GM23338 (cell line): ENCODE results near the gene HK2. TPM values are rescaled to one million over a fixed set of nuclear protein-coding genes. Genes with fewer than 3 reads are reported as not detected.

Experiments used
- CREB1 ChIP-seq: fragments of 250-450 bp; sonication (Bioruptor Pico); IDR thresholded peaks from 2 replicates; pipeline ENCODE4 v1.5.0; 2020; ENCODE audit warnings: low read depth, mild to moderate bottlenecking, moderate library complexity
- EZH2 ChIP-seq: fragments of 200-600 bp; sonication (generic); IDR thresholded peaks from one replicate; pipeline ENCODE4 v1.8.0; 2017; ENCODE audit warnings: antibody characterized with exemption, mild to moderate bottlenecking, low read depth; ENCODE audit not compliant: unreplicated experiment
- EZH2phosphoT487 ChIP-seq: fragments of 200-600 bp; sonication (generic); IDR thresholded peaks from one replicate; pipeline ENCODE4 v1.8.1; 2018; ENCODE audit warnings: antibody characterized with exemption; ENCODE audit not compliant: unreplicated experiment
- JUNB ChIP-seq: IDR thresholded peaks from one replicate; pipeline ENCODE4 v1.6.1; 2016; ENCODE audit warnings: antibody characterized with exemption; ENCODE audit not compliant: unreplicated experiment
- NANOG ChIP-seq: IDR thresholded peaks from 2 replicates; pipeline ENCODE4 v1.6.1; 2016; ENCODE audit warnings: antibody characterized with exemption, borderline replicate concordance
- POLR2AphosphoS5 ChIP-seq: IDR thresholded peaks from 2 replicates; pipeline ENCODE4 v1.6.1; 2016; ENCODE audit warnings: antibody characterized with exemption, low read depth
- STAT1 ChIP-seq: IDR thresholded peaks from one replicate; pipeline ENCODE4 v1.6.1; 2016; ENCODE audit warnings: antibody characterized with exemption; ENCODE audit not compliant: unreplicated experiment
- ZNF331 ChIP-seq: fragments of 250-450 bp; sonication (Bioruptor Pico); IDR thresholded peaks from 2 replicates; pipeline ENCODE4 v1.5.0; 2020; ENCODE audit warnings: low read depth, mild to moderate bottlenecking, moderate library complexity
- polyA plus RNA-seq: library from polyadenylated mRNA; unstranded; fragments of >200 nt; fragmentation: Nextera tagmentation; extraction: Ambion mirVana; gene quantifications from 2 replicates; pipeline ENCODE4 v1.2.1, GENCODE V29; 2016
- total RNA-seq: library from RNA; depleted of rRNA; stranded (reverse); fragments of >200 nt; shearing (Covaris generic); gene quantifications from 2 replicates; pipeline ENCODE4 v1.2.3, GENCODE V29; 2014
- TF ChIP-seq, protein P1 (sequence below): fragments of 250-450 bp; sonication (Bioruptor Pico); IDR thresholded peaks from 2 replicates; pipeline ENCODE4 v1.5.0; 2020; ENCODE audit warnings: mild to moderate bottlenecking, moderate library complexity
- TF ChIP-seq, protein P2 (sequence below): IDR thresholded peaks from one replicate; pipeline ENCODE4 v1.6.1; 2018; ENCODE audit warnings: antibody characterized with exemption; ENCODE audit not compliant: unreplicated experiment
- TF ChIP-seq, protein P3 (sequence below), 2 experiments: fragments of 200-600 bp in 1 of 2; sonication (generic) in 1 of 2; conservative IDR thresholded peaks; 2 replicates each; pipeline versions ENCODE4 v1.5.1 to v1.6.1; 2016 to 2017; ENCODE audit warnings: antibody characterized with exemption in 2 of 2, low read depth in 2 of 2, mild to moderate bottlenecking in 2 of 2, moderate library complexity in 1 of 2

The HK2 gene
- total and polyA plus RNA-seq, 2 experiments from 2014 or later, result 23.2 to 54.7 TPM

DNA sequence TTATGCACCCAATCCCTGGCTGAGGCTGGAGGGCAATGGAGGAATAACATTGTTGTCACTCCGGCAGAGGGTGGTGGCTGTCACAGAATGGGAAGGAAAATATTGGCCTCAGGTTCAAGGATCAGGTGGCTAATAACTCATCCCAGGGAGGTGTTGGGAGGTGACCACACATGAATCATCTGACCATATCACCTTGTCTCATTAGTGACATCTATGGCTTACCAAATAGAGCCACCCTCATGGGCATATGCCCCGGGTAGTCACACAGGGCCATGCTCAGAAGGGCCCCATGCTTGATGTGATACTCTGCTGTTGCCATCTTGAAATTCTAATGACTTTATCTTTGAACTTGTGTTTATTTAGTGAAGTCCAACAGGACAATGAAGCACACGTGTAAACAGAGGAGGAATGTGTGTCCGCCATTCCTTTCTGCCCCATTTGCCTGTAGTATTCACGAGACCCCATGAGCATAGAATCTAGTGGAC is 27.5 kb upstream of the HK2 start (continued):
- TF ChIP-seq, protein P1, sequence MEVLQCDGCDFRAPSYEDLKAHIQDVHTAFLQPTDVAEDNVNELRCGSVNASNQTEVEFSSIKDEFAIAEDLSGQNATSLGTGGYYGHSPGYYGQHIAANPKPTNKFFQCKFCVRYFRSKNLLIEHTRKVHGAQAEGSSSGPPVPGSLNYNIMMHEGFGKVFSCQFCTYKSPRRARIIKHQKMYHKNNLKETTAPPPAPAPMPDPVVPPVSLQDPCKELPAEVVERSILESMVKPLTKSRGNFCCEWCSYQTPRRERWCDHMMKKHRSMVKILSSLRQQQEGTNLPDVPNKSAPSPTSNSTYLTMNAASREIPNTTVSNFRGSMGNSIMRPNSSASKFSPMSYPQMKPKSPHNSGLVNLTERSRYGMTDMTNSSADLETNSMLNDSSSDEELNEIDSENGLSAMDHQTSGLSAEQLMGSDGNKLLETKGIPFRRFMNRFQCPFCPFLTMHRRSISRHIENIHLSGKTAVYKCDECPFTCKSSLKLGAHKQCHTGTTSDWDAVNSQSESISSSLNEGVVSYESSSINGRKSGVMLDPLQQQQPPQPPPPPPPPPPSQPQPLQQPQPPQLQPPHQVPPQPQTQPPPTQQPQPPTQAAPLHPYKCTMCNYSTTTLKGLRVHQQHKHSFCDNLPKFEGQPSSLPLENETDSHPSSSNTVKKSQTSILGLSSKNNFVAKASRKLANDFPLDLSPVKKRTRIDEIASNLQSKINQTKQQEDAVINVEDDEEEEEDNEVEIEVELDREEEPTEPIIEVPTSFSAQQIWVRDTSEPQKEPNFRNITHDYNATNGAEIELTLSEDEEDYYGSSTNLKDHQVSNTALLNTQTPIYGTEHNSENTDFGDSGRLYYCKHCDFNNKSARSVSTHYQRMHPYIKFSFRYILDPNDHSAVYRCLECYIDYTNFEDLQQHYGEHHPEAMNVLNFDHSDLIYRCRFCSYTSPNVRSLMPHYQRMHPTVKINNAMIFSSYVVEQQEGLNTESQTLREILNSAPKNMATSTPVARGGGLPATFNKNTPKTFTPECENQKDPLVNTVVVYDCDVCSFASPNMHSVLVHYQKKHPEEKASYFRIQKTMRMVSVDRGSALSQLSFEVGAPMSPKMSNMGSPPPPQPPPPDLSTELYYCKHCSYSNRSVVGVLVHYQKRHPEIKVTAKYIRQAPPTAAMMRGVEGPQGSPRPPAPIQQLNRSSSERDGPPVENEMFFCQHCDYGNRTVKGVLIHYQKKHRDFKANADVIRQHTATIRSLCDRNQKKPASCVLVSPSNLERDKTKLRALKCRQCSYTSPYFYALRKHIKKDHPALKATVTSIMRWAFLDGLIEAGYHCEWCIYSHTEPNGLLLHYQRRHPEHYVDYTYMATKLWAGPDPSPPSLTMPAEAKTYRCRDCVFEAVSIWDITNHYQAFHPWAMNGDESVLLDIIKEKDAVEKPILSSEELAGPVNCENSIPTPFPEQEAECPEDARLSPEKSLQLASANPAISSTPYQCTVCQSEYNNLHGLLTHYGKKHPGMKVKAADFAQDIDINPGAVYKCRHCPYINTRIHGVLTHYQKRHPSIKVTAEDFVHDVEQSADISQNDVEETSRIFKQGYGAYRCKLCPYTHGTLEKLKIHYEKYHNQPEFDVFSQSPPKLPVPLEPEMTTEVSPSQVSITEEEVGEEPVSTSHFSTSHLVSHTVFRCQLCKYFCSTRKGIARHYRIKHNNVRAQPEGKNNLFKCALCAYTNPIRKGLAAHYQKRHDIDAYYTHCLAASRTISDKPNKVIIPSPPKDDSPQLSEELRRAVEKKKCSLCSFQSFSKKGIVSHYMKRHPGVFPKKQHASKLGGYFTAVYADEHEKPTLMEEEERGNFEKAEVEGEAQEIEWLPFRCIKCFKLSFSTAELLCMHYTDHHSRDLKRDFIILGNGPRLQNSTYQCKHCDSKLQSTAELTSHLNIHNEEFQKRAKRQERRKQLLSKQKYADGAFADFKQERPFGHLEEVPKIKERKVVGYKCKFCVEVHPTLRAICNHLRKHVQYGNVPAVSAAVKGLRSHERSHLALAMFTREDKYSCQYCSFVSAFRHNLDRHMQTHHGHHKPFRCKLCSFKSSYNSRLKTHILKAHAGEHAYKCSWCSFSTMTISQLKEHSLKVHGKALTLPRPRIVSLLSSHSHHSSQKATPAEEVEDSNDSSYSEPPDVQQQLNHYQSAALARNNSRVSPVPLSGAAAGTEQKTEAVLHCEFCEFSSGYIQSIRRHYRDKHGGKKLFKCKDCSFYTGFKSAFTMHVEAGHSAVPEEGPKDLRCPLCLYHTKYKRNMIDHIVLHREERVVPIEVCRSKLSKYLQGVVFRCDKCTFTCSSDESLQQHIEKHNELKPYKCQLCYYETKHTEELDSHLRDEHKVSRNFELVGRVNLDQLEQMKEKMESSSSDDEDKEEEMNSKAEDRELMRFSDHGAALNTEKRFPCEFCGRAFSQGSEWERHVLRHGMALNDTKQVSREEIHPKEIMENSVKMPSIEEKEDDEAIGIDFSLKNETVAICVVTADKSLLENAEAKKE (CRISPR knock-in tag), result no peak
- TF ChIP-seq JUNB (no peak), NANOG (no peak), EZH2phosphoT487 (no peak), POLR2AphosphoS5 (no peak), CREB1 (CRISPR knock-in tag) (no peak), EZH2 (no peak), STAT1 (no peak), ZNF331 (CRISPR knock-in tag) (no peak)
- TF ChIP-seq, protein P2, sequence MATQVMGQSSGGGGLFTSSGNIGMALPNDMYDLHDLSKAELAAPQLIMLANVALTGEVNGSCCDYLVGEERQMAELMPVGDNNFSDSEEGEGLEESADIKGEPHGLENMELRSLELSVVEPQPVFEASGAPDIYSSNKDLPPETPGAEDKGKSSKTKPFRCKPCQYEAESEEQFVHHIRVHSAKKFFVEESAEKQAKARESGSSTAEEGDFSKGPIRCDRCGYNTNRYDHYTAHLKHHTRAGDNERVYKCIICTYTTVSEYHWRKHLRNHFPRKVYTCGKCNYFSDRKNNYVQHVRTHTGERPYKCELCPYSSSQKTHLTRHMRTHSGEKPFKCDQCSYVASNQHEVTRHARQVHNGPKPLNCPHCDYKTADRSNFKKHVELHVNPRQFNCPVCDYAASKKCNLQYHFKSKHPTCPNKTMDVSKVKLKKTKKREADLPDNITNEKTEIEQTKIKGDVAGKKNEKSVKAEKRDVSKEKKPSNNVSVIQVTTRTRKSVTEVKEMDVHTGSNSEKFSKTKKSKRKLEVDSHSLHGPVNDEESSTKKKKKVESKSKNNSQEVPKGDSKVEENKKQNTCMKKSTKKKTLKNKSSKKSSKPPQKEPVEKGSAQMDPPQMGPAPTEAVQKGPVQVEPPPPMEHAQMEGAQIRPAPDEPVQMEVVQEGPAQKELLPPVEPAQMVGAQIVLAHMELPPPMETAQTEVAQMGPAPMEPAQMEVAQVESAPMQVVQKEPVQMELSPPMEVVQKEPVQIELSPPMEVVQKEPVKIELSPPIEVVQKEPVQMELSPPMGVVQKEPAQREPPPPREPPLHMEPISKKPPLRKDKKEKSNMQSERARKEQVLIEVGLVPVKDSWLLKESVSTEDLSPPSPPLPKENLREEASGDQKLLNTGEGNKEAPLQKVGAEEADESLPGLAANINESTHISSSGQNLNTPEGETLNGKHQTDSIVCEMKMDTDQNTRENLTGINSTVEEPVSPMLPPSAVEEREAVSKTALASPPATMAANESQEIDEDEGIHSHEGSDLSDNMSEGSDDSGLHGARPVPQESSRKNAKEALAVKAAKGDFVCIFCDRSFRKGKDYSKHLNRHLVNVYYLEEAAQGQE, result no peak
- TF ChIP-seq, protein P3, sequence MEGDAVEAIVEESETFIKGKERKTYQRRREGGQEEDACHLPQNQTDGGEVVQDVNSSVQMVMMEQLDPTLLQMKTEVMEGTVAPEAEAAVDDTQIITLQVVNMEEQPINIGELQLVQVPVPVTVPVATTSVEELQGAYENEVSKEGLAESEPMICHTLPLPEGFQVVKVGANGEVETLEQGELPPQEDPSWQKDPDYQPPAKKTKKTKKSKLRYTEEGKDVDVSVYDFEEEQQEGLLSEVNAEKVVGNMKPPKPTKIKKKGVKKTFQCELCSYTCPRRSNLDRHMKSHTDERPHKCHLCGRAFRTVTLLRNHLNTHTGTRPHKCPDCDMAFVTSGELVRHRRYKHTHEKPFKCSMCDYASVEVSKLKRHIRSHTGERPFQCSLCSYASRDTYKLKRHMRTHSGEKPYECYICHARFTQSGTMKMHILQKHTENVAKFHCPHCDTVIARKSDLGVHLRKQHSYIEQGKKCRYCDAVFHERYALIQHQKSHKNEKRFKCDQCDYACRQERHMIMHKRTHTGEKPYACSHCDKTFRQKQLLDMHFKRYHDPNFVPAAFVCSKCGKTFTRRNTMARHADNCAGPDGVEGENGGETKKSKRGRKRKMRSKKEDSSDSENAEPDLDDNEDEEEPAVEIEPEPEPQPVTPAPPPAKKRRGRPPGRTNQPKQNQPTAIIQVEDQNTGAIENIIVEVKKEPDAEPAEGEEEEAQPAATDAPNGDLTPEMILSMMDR (conservative IDR thresholded peaks at IDR 0.05; ENCODE audit: low read depth in 2 of 2), result no peak
